CD4-positive, alpha-beta T cell (primary cell): ENCODE measurements around the gene ST6GAL1. TPM values are rescaled to one million over a fixed set of nuclear protein-coding genes. Genes with fewer than 3 reads are reported as not detected.

Source experiments
- ATAC-seq: fragments of 200-7000 bp; cut with Tn5 transposase; one replicate; pipeline ENCODE4 v1.10.0; 2022; ENCODE audit warnings: mild to moderate bottlenecking; ENCODE audit not compliant: poor library complexity
- CTCF ChIA-PET: fragments of 350-600 bp; sonication (Branson Sonifier 250); formaldehyde crosslinking; loops from one replicate; lab custom pipeline; 2021; ENCODE audit warnings: antibody characterized with exemption, inconsistent platforms; lab: Charles Lee
- POLR2A ChIA-PET: fragments of 350-600 bp; sonication (Branson Sonifier 250); formaldehyde crosslinking; loops from one replicate; lab custom pipeline; 2021; ENCODE audit warnings: antibody characterized with exemption, inconsistent platforms; lab: Charles Lee
- DNase-seq, 14 experiments: peaks; one replicate each; pipeline ENCODE4 v3.0.0-alpha.2; 2013 to 2020; ENCODE audit warnings: mixed read lengths in 2 of 14
- H3K27ac ChIP-seq, 2 donors: one replicate each; pipeline versions ENCODE4 v1.5.1 to v1.7.0; 2013; ENCODE audit warnings: low read length in 2 of 2, low read depth in 1 of 2, mild to moderate bottlenecking in 1 of 2
- H3K27me3 ChIP-seq, 2 experiments: 1 replicate in 1 of 2; 2 replicates in 1 of 2; pipeline versions ENCODE4 v1.6.1 to v1.7.0; 2013; ENCODE audit warnings: low read length in 2 of 2, control low read depth in 1 of 2, mild to moderate bottlenecking in 1 of 2, moderate library complexity in 1 of 2; ENCODE audit not compliant: insufficient read depth in 2 of 2, control insufficient read depth in 1 of 2
- H3K36me3 ChIP-seq: one replicate; pipeline ENCODE4 v1.6.1; 2013; ENCODE audit warnings: low read length, control low read depth; ENCODE audit not compliant: insufficient read depth
- H3K4me1 ChIP-seq: one replicate; pipeline ENCODE4 v1.6.1; 2013; ENCODE audit warnings: low read length, control low read depth; ENCODE audit not compliant: insufficient read depth
- H3K4me3 ChIP-seq: one replicate; pipeline ENCODE4 v1.5.1; 2013; ENCODE audit warnings: mild to moderate bottlenecking, low read length, moderate library complexity
- H3K9me3 ChIP-seq, 2 experiments: 1 replicate in 1 of 2; 2 replicates in 1 of 2; pipeline versions ENCODE4 v1.6.1 to v1.7.0; 2013; ENCODE audit warnings: low read length in 2 of 2, mild to moderate bottlenecking in 2 of 2, control low read depth in 1 of 2, moderate library complexity in 1 of 2; ENCODE audit not compliant: control insufficient read depth in 1 of 2, insufficient read depth in 1 of 2
- H3K27ac Mint-ChIP-seq: one replicate; pipeline ENCODE4 v1.8.0; 2020; ENCODE audit warnings: mixed read lengths
- H3K27me3 Mint-ChIP-seq: one replicate; pipeline ENCODE4 v1.8.0; 2021; ENCODE audit warnings: mixed read lengths
- H3K36me3 Mint-ChIP-seq: one replicate; pipeline ENCODE4 v1.8.0; 2021; ENCODE audit warnings: low read depth, mixed read lengths
- H3K4me1 Mint-ChIP-seq: one replicate; pipeline ENCODE4 v1.8.0; 2021; ENCODE audit warnings: low read depth, mixed read lengths
- H3K4me3 Mint-ChIP-seq: one replicate; pipeline ENCODE4 v1.8.0; 2020; ENCODE audit warnings: mild to moderate bottlenecking, mixed read lengths
- H3K9me3 Mint-ChIP-seq: one replicate; pipeline ENCODE4 v1.8.0; 2020; ENCODE audit warnings: mixed read lengths
- CTCF ChIP-seq: fragments of 200-600 bp; IDR thresholded peaks from one replicate; pipeline ENCODE4 v1.8.0; 2022; ENCODE audit warnings: antibody characterized with exemption, mild to moderate bottlenecking
- intact Hi-C, 2 experiments: fragments of 100-400 bp; cut with DNase I in 1 of 2; cut with micrococcal nuclease in 1 of 2; formaldehyde crosslinking; loops; one replicate each; pipeline versions ENCODE4 v1.15.1 to v1.9.0; 2023 to 2025; cut with DNase I, micrococcal nuclease
- total RNA-seq, 174 experiments: library from RNA in 2 of 174; stranded (reverse) in 2 of 174; gene quantifications; one replicate each; pipeline ENCODE4 v1.2.3 and lab custom pipeline; 2021 to 2026

Gene ST6GAL1
- total RNA-seq, 2 experiments from 2014 or later: 27.6 to 29.1 TPM

GRCh38 chr3:187086831-187087230 is 156.5 kb downstream of the ST6GAL1 start:
- peaks cover 39% of the 10 kb centered on the region for H3K36me3 Mint-ChIP-seq
- no peaks in the 10 kb centered on the region for H3K27me3 Mint-ChIP-seq
- no peak overlapping the region for H3K4me3 Mint-ChIP-seq
- no peak overlapping the region for H3K27ac Mint-ChIP-seq
- no peak for TF ChIP-seq CTCF
- peaks cover 14% of the 10 kb centered on the region for H3K9me3 Mint-ChIP-seq
- Histone ChIP-seq H3K27ac (no peak overlapping the region), H3K4me3 (no peak overlapping the region), H3K9me3 (peaks cover 13 to 30% of the 10 kb centered on the region in 2 experiments), H3K36me3 (no peaks in the 10 kb centered on the region), H3K27me3 (no peaks in the 10 kb centered on the region), H3K4me1 (peaks cover 7% of the 10 kb centered on the region)
- ATAC-seq: no peak
- ChIA-PET CTCF (interaction anchor here (0.6 kb wide), 1 partner anchor 1127 kb away, joined by 3 read pairs; no protein-coding TSS in a partner anchor), POLR2A (no interaction called here)
- DNase-seq: no peak
- intact Hi-C loops: no loop called here
- H3K4me1 Mint-ChIP-seq: peaks cover 14% of the 10 kb centered on the region

GRCh38 chr3:187088701-187089100 is 158.4 kb downstream of the ST6GAL1 start:
- Histone ChIP-seq H3K4me3 (no peak overlapping the region), H3K27ac (no peak overlapping the region), H3K4me1 (peaks cover 7% of the 10 kb centered on the region), H3K36me3 (no peaks in the 10 kb centered on the region), H3K9me3 (peaks cover 13 to 36% of the 10 kb centered on the region in 2 experiments), H3K27me3 (no peaks in the 10 kb centered on the region)
- ChIA-PET CTCF (no interaction called here), POLR2A (no interaction called here)
- intact Hi-C loops: no loop called here
- ATAC-seq: no peak
- Mint-ChIP-seq H3K27me3 (no peaks in the 10 kb centered on the region), H3K36me3 (peaks cover 38% of the 10 kb centered on the region), H3K9me3 (peaks cover 19% of the 10 kb centered on the region), H3K27ac (no peak overlapping the region), H3K4me3 (no peak overlapping the region), H3K4me1 (peaks cover 14% of the 10 kb centered on the region)
- DNase-seq: no peak
- TF ChIP-seq CTCF: no peak

- no peak for TF ChIP-seq CTCF
- DNase-seq: no peak
- intact Hi-C loops: no loop called here
- Histone ChIP-seq H3K9me3 (peaks cover 4 to 20% of the 10 kb centered on the region in 2 experiments), H3K4me3 (no peak overlapping the region), H3K4me1 (no peaks in the 10 kb centered on the region), H3K27ac (no peak overlapping the region), H3K27me3 (no peaks in the 10 kb centered on the region), H3K36me3 (no peaks in the 10 kb centered on the region)
- Mint-ChIP-seq H3K27me3 (no peaks in the 10 kb centered on the region), H3K4me1 (peaks cover 10% of the 10 kb centered on the region), H3K27ac (no peak overlapping the region), H3K4me3 (no peak overlapping the region), H3K36me3 (peaks cover 37% of the 10 kb centered on the region), H3K9me3 (peaks cover 20% of the 10 kb centered on the region)
- no peak for ATAC-seq
- ChIA-PET CTCF (interaction anchor here (1.0 to 1.2 kb wide), 2 partner anchors 20 to 57 kb away, joined by 3 read pairs; no protein-coding TSS in a partner anchor), POLR2A (interaction anchor here (1.1 kb wide), 1 partner anchor 45 kb away, joined by 3 read pairs; the partner anchor contains the start of gene RPL39L)
Observed at GRCh38 chr3:187093320-187093719, 163.0 kb downstream of the ST6GAL1 start.
